ENCODE results near the gene SH3RF1.

Gene SH3RF1

GRCh38 chr4:169131556-169132208 lies 139.1 kb downstream of the SH3RF1 start:
- intact Hi-C loops (cut with DNase I) = no loop called here
- no peak for DNase-seq

DNA sequence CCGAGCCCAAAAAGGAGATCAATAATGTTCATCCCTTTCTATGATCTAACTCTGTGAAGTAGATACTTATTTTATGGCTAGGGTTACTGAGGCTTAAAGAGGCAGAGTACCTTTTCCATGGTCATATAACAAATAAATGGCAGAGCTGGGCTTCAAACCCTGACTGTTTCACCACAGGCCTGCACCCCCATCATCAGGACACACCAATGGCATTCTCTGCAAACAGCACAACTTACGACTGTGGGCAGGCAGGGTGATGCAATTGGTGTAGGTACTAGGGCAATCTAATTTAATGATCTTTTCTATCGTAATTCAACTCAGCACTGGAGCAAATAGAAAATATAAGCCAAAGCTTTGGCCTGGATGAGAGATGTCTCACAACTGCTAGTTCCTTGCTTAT lies 141.9 kb downstream of the SH3RF1 start:
- intact Hi-C loops (cut with DNase I) = no loop called here
- DNase-seq = no peak

GRCh38 chr4:169127314-169127713 lies 143.4 kb downstream of the SH3RF1 start:
- intact Hi-C loops (cut with DNase I) = no loop called here
- no peak for DNase-seq

GRCh38 chr4:169124661-169125060 lies 146.1 kb downstream of the SH3RF1 start:
- DNase-seq = no peak
- intact Hi-C loops (cut with DNase I) = no loop called here

- no peak for DNase-seq
- intact Hi-C loops (cut with DNase I) = no loop called here
Measured at GRCh38 chr4:169122422-169122821, 148.3 kb downstream of the SH3RF1 start.

DNA sequence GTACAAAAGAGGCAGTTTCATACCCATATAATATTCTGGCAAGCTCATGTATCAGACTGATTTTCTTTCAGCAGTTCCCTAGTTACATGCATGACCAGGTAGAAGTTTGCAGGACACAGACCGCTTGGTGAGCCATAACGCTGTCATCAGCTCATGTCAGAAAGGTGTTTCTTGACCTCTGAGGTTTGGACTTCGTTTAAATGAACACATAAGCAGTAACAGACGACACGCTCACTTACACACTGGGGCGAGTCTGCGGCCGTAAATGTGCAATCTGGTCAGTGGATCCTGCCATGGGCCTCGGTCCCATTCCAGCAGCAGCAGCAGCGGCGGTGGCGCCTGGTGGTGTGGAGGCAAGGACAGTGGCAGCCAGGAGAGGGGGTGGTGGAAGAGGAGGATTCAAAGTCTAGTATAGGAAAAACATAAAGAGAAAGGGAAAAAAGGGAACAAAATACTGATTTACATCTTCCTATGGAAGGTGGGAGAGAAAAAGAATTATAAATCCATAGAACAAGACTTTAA lies 148.8 kb downstream of the SH3RF1 start:
- DNase-seq = peak in 2 of 42 donors; percentile 38 to 59
- intact Hi-C loops (cut with DNase I) = no loop called here

GRCh38 chr4:169120624-169121023 lies 150.1 kb downstream of the SH3RF1 start:
- intact Hi-C loops (cut with DNase I) = no loop called here

DNA sequence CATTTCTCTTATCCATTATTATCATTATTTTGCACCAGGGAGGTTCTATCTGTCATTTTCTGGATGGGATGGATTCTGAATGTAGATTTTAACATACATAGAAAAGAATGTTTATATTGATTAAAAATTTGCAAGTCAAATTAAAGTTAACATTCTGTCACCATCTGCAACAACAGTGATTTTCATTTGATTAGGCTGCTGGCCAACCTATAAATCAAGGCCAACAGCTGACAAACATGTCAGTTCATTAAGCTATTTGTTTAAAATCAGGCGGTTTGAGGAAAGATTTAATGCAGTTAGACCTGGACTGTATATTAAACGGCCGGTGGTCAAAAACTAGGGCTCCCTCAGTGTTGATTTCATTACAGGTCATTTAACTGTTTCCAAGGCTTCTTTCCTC lies 151.2 kb downstream of the SH3RF1 start:
- intact Hi-C loops (cut with DNase I) = loop anchor here (10.0 kb wide), 1 partner anchor 135 kb away; no protein-coding TSS in a partner anchor
- no peak for DNase-seq

More at GRCh38 chr4:169120624-169121023, 150.1 kb downstream of the SH3RF1 start:
- DNase-seq = peak in 1 of 42 donors; percentile 61

GRCh38 chr4:169117591-169118081 lies 153.1 kb downstream of the SH3RF1 start:
- peak in 1 of 42 donors; percentile 29 for DNase-seq
- intact Hi-C loops (cut with DNase I) = loop anchor here (10.0 kb wide), 1 partner anchor 137 kb away; no protein-coding TSS in a partner anchor

DNA sequence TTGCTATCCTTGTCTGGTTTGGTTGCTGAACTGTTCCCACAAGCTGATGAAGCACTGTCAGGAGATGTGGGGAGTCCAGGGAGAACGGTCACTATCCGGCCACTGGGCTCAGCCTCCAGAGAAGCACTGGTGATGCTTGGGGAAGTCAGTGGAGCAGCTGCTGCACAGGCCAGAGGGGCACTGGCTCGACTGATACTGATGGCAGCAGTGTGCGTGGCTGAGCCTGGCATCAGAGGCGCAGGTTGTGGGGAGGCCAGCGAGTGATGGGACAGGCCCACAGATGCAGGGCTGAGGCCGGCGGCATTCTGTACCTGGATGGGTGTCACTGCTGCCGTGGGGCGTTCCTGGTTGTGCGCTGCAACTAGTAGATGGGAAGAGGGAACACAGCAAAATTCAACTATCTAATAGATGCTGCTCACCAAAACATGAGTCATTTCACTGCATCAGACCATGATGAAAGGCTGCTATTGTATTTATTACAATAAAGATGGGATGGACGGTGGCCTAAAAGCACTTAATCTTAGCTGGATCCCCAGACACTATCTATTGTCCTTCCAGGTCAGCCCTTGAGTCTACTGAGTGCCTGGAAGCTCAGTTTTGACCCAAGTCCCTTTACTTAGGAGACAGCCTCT lies 154.4 kb downstream of the SH3RF1 start:
- DNase-seq = peak in 33 of 42 donors; percentile 21 to 78 (median 49)
- intact Hi-C loops (cut with DNase I) = loop anchor here (10.0 kb wide), 1 partner anchor 138 kb away; no protein-coding TSS in a partner anchor

- intact Hi-C loops (cut with DNase I) = loop anchor here (10.0 kb wide), 1 partner anchor 139 kb away; no protein-coding TSS in a partner anchor
- peak in 37 of 42 donors; percentile 9 to 91 (median 61) for DNase-seq
Measured at GRCh38 chr4:169115897-169116254, 154.9 kb downstream of the SH3RF1 start.

GRCh38 chr4:169115144-169115896 lies 155.4 kb downstream of the SH3RF1 start:
- DNase-seq = no peak
- intact Hi-C loops (cut with DNase I) = loop anchor here (10.0 kb wide), 1 partner anchor 139 kb away; no protein-coding TSS in a partner anchor

GRCh38 chr4:169114341-169114974 lies 156.3 kb downstream of the SH3RF1 start:
- intact Hi-C loops (cut with DNase I) = loop anchor here (10.0 kb wide), 1 partner anchor 140 kb away; no protein-coding TSS in a partner anchor
- DNase-seq = no peak

- intact Hi-C loops (cut with DNase I) = loop anchor here (10.0 kb wide), 1 partner anchor 144 kb away; no protein-coding TSS in a partner anchor
- DNase-seq = no peak
Measured at GRCh38 chr4:169110633-169111032, 160.1 kb downstream of the SH3RF1 start.

GRCh38 chr4:169109035-169109675 lies 161.6 kb downstream of the SH3RF1 start:
- DNase-seq = no peak
- intact Hi-C loops (cut with DNase I) = no loop called here

DNA sequence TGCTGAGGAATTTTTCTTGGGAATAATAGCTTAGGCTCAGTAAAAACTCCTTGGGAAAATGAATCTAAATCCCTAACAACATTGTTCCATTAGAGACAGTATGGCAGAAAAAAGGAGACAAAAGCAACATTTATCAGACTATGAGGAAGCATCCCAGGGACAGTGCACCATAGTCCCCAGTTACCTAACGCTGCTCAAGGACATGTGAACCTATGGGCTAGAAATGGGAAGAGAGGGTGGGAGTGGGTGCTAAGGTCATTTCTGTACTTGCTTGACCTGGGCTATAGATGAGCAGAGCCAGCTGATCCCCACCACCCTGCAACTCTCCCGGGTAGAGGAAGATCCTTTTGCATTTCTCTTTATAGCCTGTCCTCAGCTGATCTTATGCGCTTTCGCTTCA lies 162.5 kb downstream of the SH3RF1 start:
- intact Hi-C loops (cut with DNase I) = no loop called here
- DNase-seq = no peak

DNA sequence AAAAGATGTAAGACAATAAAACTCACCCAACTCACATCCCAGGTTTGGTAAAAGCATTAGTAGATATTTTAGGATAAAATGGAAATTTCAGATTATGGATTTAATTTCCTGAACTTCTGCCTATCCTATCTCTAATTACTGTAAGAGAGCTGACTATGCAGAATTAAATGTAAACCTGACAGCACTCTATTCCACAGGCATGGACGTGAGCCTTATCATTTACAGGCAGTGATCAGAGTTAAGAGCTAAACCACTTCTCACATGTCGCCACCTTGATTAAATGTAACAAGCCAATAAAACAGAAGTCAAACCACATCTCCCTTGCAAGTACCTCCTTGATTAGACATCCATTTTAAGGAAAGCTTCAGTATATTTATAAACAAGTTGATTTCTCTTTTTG lies 163.2 kb downstream of the SH3RF1 start:
- DNase-seq = no peak
- intact Hi-C loops (cut with DNase I) = no loop called here

- intact Hi-C loops (cut with DNase I) = no loop called here
- DNase-seq = no peak
Measured at GRCh38 chr4:169106696-169107229, 164.0 kb downstream of the SH3RF1 start.
